Activated T-cell treated with anti-CD3 and anti-CD28 coated beads, Interleukin-2, amount 50 U/mL, for 4 hours (primary cell): ENCODE data around the gene IGSF11. TPM values are rescaled to one million over a fixed set of nuclear protein-coding genes. Genes with fewer than 3 reads are reported as not detected.
"Not testable (repeated sequence)": the region's sequence is repeated elsewhere in the genome, so short reads cannot be mapped to it uniquely, and the experiment has no call there.

ENCODE experiments used
- ATAC-seq, 2 donors: fragments of 200-7000 bp; cut with Tn5 transposase; one replicate each; pipeline ENCODE4 v1.10.0; 2021
- DNase-seq: peaks from one replicate; pipeline ENCODE4 v3.0.0-alpha.2; 2020
- H3K27me3 Mint-ChIP-seq: one replicate; pipeline ENCODE4 v1.8.0; 2021; ENCODE audit warnings: low read depth, mixed read lengths
- H3K36me3 Mint-ChIP-seq: one replicate; pipeline ENCODE4 v1.8.0; 2022; ENCODE audit warnings: mixed read lengths; ENCODE audit not compliant: insufficient read depth
- H3K4me1 Mint-ChIP-seq: one replicate; pipeline ENCODE4 v1.8.0; 2021; ENCODE audit warnings: low read depth, mixed read lengths
- H3K4me3 Mint-ChIP-seq: one replicate; pipeline ENCODE4 v1.8.0; 2021; ENCODE audit warnings: mild to moderate bottlenecking, moderate library complexity, mixed read lengths
- H3K9me3 Mint-ChIP-seq: one replicate; pipeline ENCODE4 v1.8.0; 2021; ENCODE audit warnings: mixed read lengths
- total RNA-seq, 3 donors: library from RNA; stranded (reverse); gene quantifications; one replicate each; pipeline ENCODE4 v1.2.1, GENCODE V29; 2021

Gene IGSF11
- total RNA-seq, 3 donors from 2014 or later: not detected

GRCh38 chr3:118977671-118978392, 56.8 kb downstream of the IGSF11 start:
- no peaks in the 10 kb centered on the region for H3K9me3 Mint-ChIP-seq
- ATAC-seq (no peak), DNase-seq (no peak)
- peaks cover 2% of the 10 kb centered on the region for H3K27me3 Mint-ChIP-seq
- H3K4me1 Mint-ChIP-seq: peaks cover 4% of the 10 kb centered on the region
- H3K36me3 Mint-ChIP-seq: no peaks in the 10 kb centered on the region
- no peak overlapping the region for H3K4me3 Mint-ChIP-seq

- Mint-ChIP-seq H3K4me3 (no peak overlapping the region), H3K27me3 (peaks cover 2% of the 10 kb centered on the region), H3K36me3 (no peaks in the 10 kb centered on the region), H3K4me1 (peaks cover 4% of the 10 kb centered on the region), H3K9me3 (no peaks in the 10 kb centered on the region)
- DNase-seq (no peak), ATAC-seq (no peak)
Observed at GRCh38 chr3:118977118-118977517, 57.5 kb downstream of the IGSF11 start.

GRCh38 chr3:118975476-118975875, 59.2 kb downstream of the IGSF11 start:
- not testable (repeated sequence) for H3K27me3 Mint-ChIP-seq, ATAC-seq, H3K9me3 Mint-ChIP-seq, DNase-seq, H3K4me3 Mint-ChIP-seq, H3K36me3 Mint-ChIP-seq, H3K4me1 Mint-ChIP-seq

GRCh38 chr3:118974356-118975097, 60.1 kb downstream of the IGSF11 start:
- ATAC-seq (no peak), DNase-seq (no peak)
- Mint-ChIP-seq H3K4me1 (peaks cover 1% of the 10 kb centered on the region), H3K9me3 (no peaks in the 10 kb centered on the region), H3K36me3 (no peaks in the 10 kb centered on the region), H3K27me3 (no peaks in the 10 kb centered on the region), H3K4me3 (no peak overlapping the region)

GRCh38 chr3:118973050-118973449, 61.6 kb downstream of the IGSF11 start:
- no peak for ATAC-seq
- H3K4me1 Mint-ChIP-seq: peaks cover 1% of the 10 kb centered on the region
- H3K36me3 Mint-ChIP-seq: no peaks in the 10 kb centered on the region
- H3K4me3 Mint-ChIP-seq: no peak overlapping the region
- no peak for DNase-seq
- H3K9me3 Mint-ChIP-seq: no peaks in the 10 kb centered on the region
- no peaks in the 10 kb centered on the region for H3K27me3 Mint-ChIP-seq

- no peaks in the 10 kb centered on the region for H3K27me3 Mint-ChIP-seq
- no peak for DNase-seq
- no peak overlapping the region for H3K4me3 Mint-ChIP-seq
- no peaks in the 10 kb centered on the region for H3K36me3 Mint-ChIP-seq
- H3K4me1 Mint-ChIP-seq: peaks cover 1% of the 10 kb centered on the region
- H3K9me3 Mint-ChIP-seq: no peaks in the 10 kb centered on the region
- ATAC-seq: no peak
Observed at GRCh38 chr3:118970819-118971218, 63.8 kb downstream of the IGSF11 start.

GRCh38 chr3:118968640-118969039, 66.0 kb downstream of the IGSF11 start:
- Mint-ChIP-seq H3K4me3 (no peak overlapping the region), H3K9me3 (no peaks in the 10 kb centered on the region), H3K4me1 (no peaks in the 10 kb centered on the region), H3K27me3 (no peaks in the 10 kb centered on the region), H3K36me3 (no peaks in the 10 kb centered on the region)
- DNase-seq (no peak), ATAC-seq (no peak)

- no peaks in the 10 kb centered on the region for H3K4me1 Mint-ChIP-seq
Observed at GRCh38 chr3:118968111-118968510, 66.5 kb downstream of the IGSF11 start.

GRCh38 chr3:118966700-118967099, 67.9 kb downstream of the IGSF11 start:
- Mint-ChIP-seq H3K4me1 (no peaks in the 10 kb centered on the region), H3K4me3 (no peak overlapping the region), H3K36me3 (no peaks in the 10 kb centered on the region), H3K9me3 (no peaks in the 10 kb centered on the region), H3K27me3 (no peaks in the 10 kb centered on the region)
- ATAC-seq (no peak), DNase-seq (no peak)

More at GRCh38 chr3:118968111-118968510, 66.5 kb downstream of the IGSF11 start:
- H3K4me3 Mint-ChIP-seq: no peak overlapping the region
- DNase-seq: no peak
- H3K27me3 Mint-ChIP-seq: no peaks in the 10 kb centered on the region
- no peaks in the 10 kb centered on the region for H3K9me3 Mint-ChIP-seq
- ATAC-seq: no peak
- H3K36me3 Mint-ChIP-seq: no peaks in the 10 kb centered on the region

GRCh38 chr3:118963711-118964110, 70.9 kb downstream of the IGSF11 start:
- H3K9me3 Mint-ChIP-seq: no peaks in the 10 kb centered on the region
- DNase-seq (no peak), ATAC-seq (no peak)
- H3K36me3 Mint-ChIP-seq: no peaks in the 10 kb centered on the region
- H3K4me3 Mint-ChIP-seq: no peak overlapping the region
- no peaks in the 10 kb centered on the region for H3K27me3 Mint-ChIP-seq
- no peaks in the 10 kb centered on the region for H3K4me1 Mint-ChIP-seq

GRCh38 chr3:118960876-118961450, 73.7 kb downstream of the IGSF11 start:
- H3K36me3 Mint-ChIP-seq: no peaks in the 10 kb centered on the region
- no peaks in the 10 kb centered on the region for H3K9me3 Mint-ChIP-seq
- no peaks in the 10 kb centered on the region for H3K27me3 Mint-ChIP-seq
- ATAC-seq (no peak), DNase-seq (no peak)
- H3K4me3 Mint-ChIP-seq: no peak overlapping the region
- H3K4me1 Mint-ChIP-seq: peaks cover 19% of the 10 kb centered on the region

- ATAC-seq (peak; percentile 32 to 58), DNase-seq (no peak)
- H3K4me1 Mint-ChIP-seq: peaks cover 45% of the 10 kb centered on the region
- no peaks in the 10 kb centered on the region for H3K27me3 Mint-ChIP-seq
- H3K4me3 Mint-ChIP-seq: peak overlapping the region; percentile 5
- no peaks in the 10 kb centered on the region for H3K9me3 Mint-ChIP-seq
- H3K36me3 Mint-ChIP-seq: no peaks in the 10 kb centered on the region
Observed at GRCh38 chr3:118955914-118956556, 78.6 kb downstream of the IGSF11 start.

- H3K36me3 Mint-ChIP-seq: no peaks in the 10 kb centered on the region
- H3K27me3 Mint-ChIP-seq: no peaks in the 10 kb centered on the region
- no peak for DNase-seq
- no peaks in the 10 kb centered on the region for H3K9me3 Mint-ChIP-seq
- H3K4me3 Mint-ChIP-seq: no peak overlapping the region
- peaks cover 57% of the 10 kb centered on the region for H3K4me1 Mint-ChIP-seq
- peak; percentile 21 to 41 for ATAC-seq
Observed at GRCh38 chr3:118951089-118951488, 83.6 kb downstream of the IGSF11 start.

GRCh38 chr3:118949113-118949760, 85.4 kb downstream of the IGSF11 start:
- peaks cover 45% of the 10 kb centered on the region for H3K4me1 Mint-ChIP-seq
- no peaks in the 10 kb centered on the region for H3K27me3 Mint-ChIP-seq
- no peaks in the 10 kb centered on the region for H3K9me3 Mint-ChIP-seq

More at GRCh38 chr3:118949113-118949760, 85.4 kb downstream of the IGSF11 start:
- DNase-seq: no peak
- Mint-ChIP-seq H3K36me3 (no peaks in the 10 kb centered on the region), H3K4me3 (peak overlapping the region; percentile 1)
- peak; percentile 54 to 61 for ATAC-seq
